Erythroblast (primary cell): Measurements from ENCODE around the gene SIGLEC14.

ENCODE experiments used
- GATA1 ChIP-seq: IDR thresholded peaks from 2 replicates; pipeline ENCODE4 v1.6.1; 2011; ENCODE audit warnings: low read depth, mild to moderate bottlenecking, control low read depth, low read length, moderate library complexity
- POLR2A ChIP-seq: IDR thresholded peaks from 2 replicates; pipeline ENCODE4 v1.6.1; 2011; ENCODE audit warnings: mild to moderate bottlenecking, low read length

DNA sequence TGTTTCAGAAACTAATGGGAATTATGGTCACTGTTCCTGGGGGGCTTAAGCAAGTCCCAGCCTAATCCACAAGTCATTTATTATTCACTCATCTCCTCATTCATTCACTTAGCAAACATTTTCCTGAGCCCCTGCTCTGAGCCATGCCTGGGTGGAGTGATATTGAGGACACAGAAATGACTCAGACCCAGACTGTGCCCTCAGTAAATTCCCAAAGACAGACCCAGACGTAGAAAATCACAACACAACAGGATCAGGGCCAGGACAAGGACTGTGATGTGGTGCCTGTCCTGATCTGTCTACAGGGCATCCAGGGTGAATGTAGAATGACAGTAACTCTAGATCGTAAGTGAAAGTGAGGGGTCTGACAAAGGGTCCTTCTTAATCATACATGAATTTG lies 39.5 kb upstream of the SIGLEC14 start:
- TF ChIP-seq POLR2A (no peak), GATA1 (no peak)
